CD14-positive monocyte (primary cell): ENCODE data around the gene SIDT1. TPM values are rescaled to one million over a fixed set of nuclear protein-coding genes. Genes with fewer than 3 reads are reported as not detected.

Experiments used
- DNase-seq, 3 donors: peaks; one replicate each; pipeline ENCODE4 v3.0.0-alpha.2; 2011 to 2022
- H2AFZ ChIP-seq: 2 replicates; pipeline ENCODE4 v1.6.0; 2012; ENCODE audit warnings: mild to moderate bottlenecking, low read depth, low read length, inconsistent platforms; ENCODE audit not compliant: insufficient read depth, poor library complexity, severe bottlenecking
- H3K27ac ChIP-seq, 2 donors: 1 replicate in 1 of 2; 2 replicates in 1 of 2; pipeline ENCODE4 v1.5.1; 2012 to 2013; ENCODE audit warnings: low read length in 2 of 2, control low read depth in 1 of 2, inconsistent platforms in 1 of 2, low read depth in 1 of 2, mild to moderate bottlenecking in 1 of 2
- H3K27me3 ChIP-seq, 2 donors: one replicate each; pipeline versions ENCODE4 v1.6.0 to v1.6.1; 2011 to 2013; ENCODE audit warnings: low read length in 2 of 2; ENCODE audit not compliant: control insufficient read depth in 2 of 2, insufficient read depth in 2 of 2
- H3K36me3 ChIP-seq, 2 donors: replicated peaks in 1 of 2; 1 replicate in 1 of 2; 2 replicates in 1 of 2; pipeline versions ENCODE4 v1.5.1 to v1.6.1; 2012 to 2013; ENCODE audit warnings: low read length in 2 of 2, control low read depth in 1 of 2, inconsistent platforms in 1 of 2, mild to moderate bottlenecking in 1 of 2; ENCODE audit not compliant: insufficient read depth in 2 of 2, control insufficient read depth in 1 of 2
- H3K4me1 ChIP-seq, 2 donors: 1 replicate in 1 of 2; 2 replicates in 1 of 2; pipeline versions ENCODE4 v1.5.1 to v1.6.1; 2012 to 2013; ENCODE audit warnings: low read length in 2 of 2, control low read depth in 1 of 2, inconsistent platforms in 1 of 2, mild to moderate bottlenecking in 1 of 2, moderate library complexity in 1 of 2; ENCODE audit not compliant: insufficient read depth in 2 of 2, control insufficient read depth in 1 of 2
- H3K4me2 ChIP-seq: replicated peaks from 2 replicates; pipeline ENCODE3; 2012; ENCODE audit warnings: low read length, moderate library complexity, mild to moderate bottlenecking; ENCODE audit not compliant: poor library complexity, severe bottlenecking; ENCODE audit errors: extremely low read depth
- H3K4me3 ChIP-seq, 3 experiments: fragments of 200-600 bp in 1 of 3; sonication (generic) in 1 of 3; replicated peaks in 1 of 3; 1 replicate in 2 of 3; 2 replicates in 1 of 3; pipeline ENCODE4 v1.5.1; 2011 to 2013; ENCODE audit warnings: low read length in 3 of 3, mild to moderate bottlenecking in 3 of 3, control low read depth in 2 of 3, low read depth in 2 of 3, inconsistent platforms in 1 of 3, moderate library complexity in 1 of 3
- H3K79me2 ChIP-seq: 2 replicates; pipeline ENCODE4 v1.6.0; 2012; ENCODE audit warnings: mild to moderate bottlenecking, control low read depth, inconsistent platforms, low read length, moderate library complexity; ENCODE audit not compliant: insufficient read depth
- H3K9ac ChIP-seq: 2 replicates; pipeline ENCODE4 v1.6.0; 2017; ENCODE audit warnings: low read length, mild to moderate bottlenecking; ENCODE audit not compliant: insufficient read depth, poor library complexity, severe bottlenecking
- H3K9me3 ChIP-seq, 2 donors: replicated peaks in 1 of 2; 1 replicate in 1 of 2; 2 replicates in 1 of 2; pipeline versions ENCODE4 v1.5.1 to v1.6.1; 2012 to 2013; ENCODE audit warnings: low read length in 2 of 2, control low read depth in 1 of 2; ENCODE audit not compliant: control insufficient read depth in 1 of 2, insufficient read depth in 1 of 2
- H4K20me1 ChIP-seq: 2 replicates; pipeline ENCODE4 v1.6.0; 2012; ENCODE audit warnings: mild to moderate bottlenecking, low read length, control low read depth, moderate library complexity; ENCODE audit not compliant: insufficient read depth
- H3K27ac Mint-ChIP-seq, 7 donors: one replicate each; pipeline ENCODE4 v1.8.0; 2020; ENCODE audit warnings: mild to moderate bottlenecking in 7 of 7, mixed read lengths in 7 of 7, moderate library complexity in 6 of 7, inconsistent platforms in 2 of 7
- H3K27me3 Mint-ChIP-seq, 3 donors: one replicate each; pipeline ENCODE4 v1.8.0; 2021 to 2022; ENCODE audit warnings: low read depth in 3 of 3, mild to moderate bottlenecking in 3 of 3, mixed read lengths in 3 of 3, moderate library complexity in 3 of 3, inconsistent platforms in 1 of 3
- H3K36me3 Mint-ChIP-seq, 2 donors: one replicate each; pipeline ENCODE4 v1.8.0; 2020; ENCODE audit warnings: mixed read lengths in 2 of 2, inconsistent platforms in 1 of 2, mild to moderate bottlenecking in 1 of 2
- H3K4me1 Mint-ChIP-seq: one replicate; pipeline ENCODE4 v1.8.0; 2020; ENCODE audit warnings: mild to moderate bottlenecking, mixed read lengths
- H3K4me3 Mint-ChIP-seq, 2 donors: one replicate each; pipeline ENCODE4 v1.8.0; 2020; ENCODE audit warnings: mild to moderate bottlenecking in 2 of 2, mixed read lengths in 2 of 2, moderate library complexity in 1 of 2
- H3K9me3 Mint-ChIP-seq, 7 donors: one replicate each; pipeline ENCODE4 v1.8.0; 2020 to 2022; ENCODE audit warnings: mixed read lengths in 7 of 7, mild to moderate bottlenecking in 6 of 7, moderate library complexity in 6 of 7, inconsistent platforms in 2 of 7
- CTCF ChIP-seq: fragments of 200-600 bp; IDR thresholded peaks from one replicate; pipeline ENCODE4 v1.8.0; 2022; ENCODE audit warnings: antibody characterized with exemption, mild to moderate bottlenecking
- WGBS: methylation state at CpG from one replicate; pipeline ENCODE4 v1.1.5; 2013; ENCODE audit warnings: missing lambda C conversion rate; ENCODE audit not compliant: insufficient coverage; 5-methylcytosine and 5-hydroxymethylcytosine counted together
- intact Hi-C, 2 donors: fragments of 100-400 bp; cut with micrococcal nuclease; formaldehyde crosslinking; loops; one replicate each; pipeline versions ENCODE4 v1.15.0 to v1.15.1; 2023
- polyA plus RNA-seq, 3 donors: library from polyadenylated mRNA; depleted of rRNA in 1 of 3; unstranded in 2 of 3; stranded (reverse) in 1 of 3; fragments of 300-500 nt in 2 of 3; fragments of >200 nt in 1 of 3; fragmentation: Illumina TruSeq in 2 of 3; gene quantifications; 1 replicate in 2 of 3; 2 replicates in 1 of 3; pipeline ENCODE4 v1.2.3, GENCODE V29; 2012 to 2021

SIDT1 gene
- polyA plus RNA-seq, 3 donors, result 3.2 to 7.1 (median 4.0) TPM

GRCh38 chr3:113556946-113557335 lies 24.6 kb downstream of the SIDT1 start:
- intact Hi-C loops, result no loop called here
- H3K27ac ChIP-seq, result no peak overlapping the region
- no peak for DNase-seq
- Mint-ChIP-seq H3K4me3 (no peak overlapping the region), H3K27me3 (peaks cover 0 to 1% (median 0%) of the 10 kb centered on the region in 3 donors), H3K36me3 (no peaks in the 10 kb centered on the region), H3K4me1 (peaks cover 10% of the 10 kb centered on the region), H3K9me3 (no peaks in the 10 kb centered on the region), H3K27ac (no peak overlapping the region)
- H3K9ac ChIP-seq, result no peak overlapping the region
- no peak overlapping the region for H2AFZ ChIP-seq
- no peak overlapping the region for H3K4me3 ChIP-seq
- no peaks in the 10 kb centered on the region for H4K20me1 ChIP-seq
- no peaks in the 10 kb centered on the region for H3K27me3 ChIP-seq
- TF ChIP-seq CTCF, result no peak
- no peak overlapping the region for H3K4me2 ChIP-seq
- 100% methylated on average over 1 of the region's 7 CpGs for WGBS
- peaks cover 7 to 11% of the 10 kb centered on the region in 2 donors for H3K4me1 ChIP-seq
- H3K9me3 ChIP-seq, result no peaks in the 10 kb centered on the region
- no peaks in the 10 kb centered on the region for H3K79me2 ChIP-seq
- no peaks in the 10 kb centered on the region for H3K36me3 ChIP-seq

- intact Hi-C loops, result no loop called here
- H3K27ac Mint-ChIP-seq, result no peak overlapping the region
- Histone ChIP-seq H3K4me3 (no peak overlapping the region), H3K36me3 (no peaks in the 10 kb centered on the region), H2AFZ (no peak overlapping the region), H3K4me1 (peaks cover 7 to 11% of the 10 kb centered on the region in 2 donors), H3K79me2 (no peaks in the 10 kb centered on the region), H4K20me1 (no peaks in the 10 kb centered on the region), H3K27me3 (no peaks in the 10 kb centered on the region), H3K9me3 (no peaks in the 10 kb centered on the region), H3K27ac (no peak overlapping the region), H3K4me2 (no peak overlapping the region), H3K9ac (no peak overlapping the region)
- no peak for TF ChIP-seq CTCF
- H3K36me3 Mint-ChIP-seq, result no peaks in the 10 kb centered on the region
- H3K4me1 Mint-ChIP-seq, result peaks cover 10% of the 10 kb centered on the region
- no peaks in the 10 kb centered on the region for H3K27me3 Mint-ChIP-seq
- H3K4me3 Mint-ChIP-seq, result no peak overlapping the region
- no peak for DNase-seq
- no peaks in the 10 kb centered on the region for H3K9me3 Mint-ChIP-seq
Measured at GRCh38 chr3:113557374-113557773, 25.0 kb downstream of the SIDT1 start.
